OCI-LY1 (cell line): ENCODE results near the gene MGST2.

Source experiments
- EZH2 ChIP-seq: fragments of 200-600 bp; sonication (generic), shearing (Covaris generic); IDR thresholded peaks from 2 replicates; pipeline ENCODE4 v1.8.0; 2017; ENCODE audit warnings: borderline replicate concordance, mixed run types, mild to moderate bottlenecking, antibody characterized with exemption, low read length, moderate library complexity, mixed read lengths
- TF ChIP-seq, protein P1 (sequence below): fragments of 200-600 bp; sonication (generic), shearing (Covaris generic); IDR thresholded peaks from 2 replicates; pipeline ENCODE4 v1.5.1; 2017; ENCODE audit warnings: mild to moderate bottlenecking, antibody characterized with exemption, low read length, moderate library complexity, mixed read lengths

DNA sequence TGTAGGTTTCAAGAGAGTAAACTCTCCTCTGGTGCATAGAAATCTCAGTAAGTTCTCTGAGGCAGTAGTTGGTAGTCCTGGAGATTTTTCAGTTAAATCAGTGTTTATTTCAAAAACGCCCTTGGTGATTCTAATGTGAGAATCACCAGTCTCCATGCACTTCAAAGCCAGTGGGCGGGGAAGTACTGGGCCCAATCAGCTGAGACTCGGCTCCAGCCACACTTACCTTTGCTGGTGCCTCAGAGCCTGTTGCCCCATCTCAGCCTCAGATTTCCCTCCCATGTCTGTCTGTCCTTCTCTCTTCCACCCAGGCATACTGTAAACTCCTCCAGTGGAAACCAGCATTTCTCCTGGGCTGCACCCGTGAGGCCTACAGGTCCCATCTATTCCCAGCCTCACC is 7.4 kb upstream of the MGST2 start:
- TF ChIP-seq, protein P1, sequence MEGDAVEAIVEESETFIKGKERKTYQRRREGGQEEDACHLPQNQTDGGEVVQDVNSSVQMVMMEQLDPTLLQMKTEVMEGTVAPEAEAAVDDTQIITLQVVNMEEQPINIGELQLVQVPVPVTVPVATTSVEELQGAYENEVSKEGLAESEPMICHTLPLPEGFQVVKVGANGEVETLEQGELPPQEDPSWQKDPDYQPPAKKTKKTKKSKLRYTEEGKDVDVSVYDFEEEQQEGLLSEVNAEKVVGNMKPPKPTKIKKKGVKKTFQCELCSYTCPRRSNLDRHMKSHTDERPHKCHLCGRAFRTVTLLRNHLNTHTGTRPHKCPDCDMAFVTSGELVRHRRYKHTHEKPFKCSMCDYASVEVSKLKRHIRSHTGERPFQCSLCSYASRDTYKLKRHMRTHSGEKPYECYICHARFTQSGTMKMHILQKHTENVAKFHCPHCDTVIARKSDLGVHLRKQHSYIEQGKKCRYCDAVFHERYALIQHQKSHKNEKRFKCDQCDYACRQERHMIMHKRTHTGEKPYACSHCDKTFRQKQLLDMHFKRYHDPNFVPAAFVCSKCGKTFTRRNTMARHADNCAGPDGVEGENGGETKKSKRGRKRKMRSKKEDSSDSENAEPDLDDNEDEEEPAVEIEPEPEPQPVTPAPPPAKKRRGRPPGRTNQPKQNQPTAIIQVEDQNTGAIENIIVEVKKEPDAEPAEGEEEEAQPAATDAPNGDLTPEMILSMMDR: no peak
- TF ChIP-seq EZH2: no peak
